Hepatocyte (in vitro differentiated cells): ENCODE results near the gene ARSK.

Experiments used
- EZH2 ChIP-seq: fragments of 200-600 bp; sonication (generic); IDR thresholded peaks from 2 replicates; pipeline ENCODE4 v1.6.1; 2016; ENCODE audit warnings: antibody characterized with exemption, mild to moderate bottlenecking, borderline replicate concordance
- EZH2phosphoT487 ChIP-seq: fragments of 200-600 bp; sonication (generic); IDR thresholded peaks from one replicate; pipeline ENCODE4 v1.6.1; 2018; ENCODE audit warnings: antibody characterized with exemption, mild to moderate bottlenecking, low read depth, moderate library complexity; ENCODE audit not compliant: unreplicated experiment, severe bottlenecking
- TF ChIP-seq, protein P1 (sequence below): fragments of 200-600 bp; sonication (generic); IDR thresholded peaks from 2 replicates; pipeline ENCODE4 v1.5.1; 2016; ENCODE audit warnings: antibody characterized with exemption, mild to moderate bottlenecking; ENCODE audit not compliant: poor library complexity

DNA sequence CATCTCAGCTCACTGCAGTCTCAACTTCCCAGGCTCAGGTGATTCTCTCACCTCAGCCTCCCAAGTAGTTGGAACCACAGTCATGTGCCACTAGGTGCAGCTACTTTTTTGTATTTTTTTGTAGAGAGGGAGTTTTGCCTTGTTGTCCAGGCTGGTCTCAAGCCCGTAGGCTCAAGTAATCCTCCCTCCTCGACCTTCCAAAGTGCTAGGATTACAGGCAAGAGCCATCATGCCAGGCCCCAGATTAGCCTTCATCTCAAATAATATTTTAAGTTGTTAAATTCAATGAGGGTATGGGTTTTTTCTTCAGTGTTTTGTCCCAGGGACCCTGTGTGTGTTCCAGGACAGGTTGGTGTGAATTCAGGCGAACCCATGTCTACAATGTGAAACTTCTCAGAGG, 79.2 kb downstream of the ARSK start:
- TF ChIP-seq EZH2 (no peak), EZH2phosphoT487 (no peak)
- TF ChIP-seq, protein P1, sequence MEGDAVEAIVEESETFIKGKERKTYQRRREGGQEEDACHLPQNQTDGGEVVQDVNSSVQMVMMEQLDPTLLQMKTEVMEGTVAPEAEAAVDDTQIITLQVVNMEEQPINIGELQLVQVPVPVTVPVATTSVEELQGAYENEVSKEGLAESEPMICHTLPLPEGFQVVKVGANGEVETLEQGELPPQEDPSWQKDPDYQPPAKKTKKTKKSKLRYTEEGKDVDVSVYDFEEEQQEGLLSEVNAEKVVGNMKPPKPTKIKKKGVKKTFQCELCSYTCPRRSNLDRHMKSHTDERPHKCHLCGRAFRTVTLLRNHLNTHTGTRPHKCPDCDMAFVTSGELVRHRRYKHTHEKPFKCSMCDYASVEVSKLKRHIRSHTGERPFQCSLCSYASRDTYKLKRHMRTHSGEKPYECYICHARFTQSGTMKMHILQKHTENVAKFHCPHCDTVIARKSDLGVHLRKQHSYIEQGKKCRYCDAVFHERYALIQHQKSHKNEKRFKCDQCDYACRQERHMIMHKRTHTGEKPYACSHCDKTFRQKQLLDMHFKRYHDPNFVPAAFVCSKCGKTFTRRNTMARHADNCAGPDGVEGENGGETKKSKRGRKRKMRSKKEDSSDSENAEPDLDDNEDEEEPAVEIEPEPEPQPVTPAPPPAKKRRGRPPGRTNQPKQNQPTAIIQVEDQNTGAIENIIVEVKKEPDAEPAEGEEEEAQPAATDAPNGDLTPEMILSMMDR, result no peak
